D721Med (cell line): ENCODE measurements around the gene VAMP4.

Experiments used
- DNase-seq: peaks from one replicate; pipeline ENCODE4 v3.0.0; 2011; ENCODE audit warnings: low spot score; ENCODE audit not compliant: insufficient read length
- FAIRE-seq: peaks from 2 replicates; lab custom pipeline; 2011; peaks lifted over from hg19 to GRCh38; lab: Jason Lieb, UNC
- TF ChIP-seq, protein P1 (sequence below): IDR thresholded peaks from 2 replicates; pipeline ENCODE4 v1.5.1; 2012; ENCODE audit warnings: mild to moderate bottlenecking, control low read depth; ENCODE audit not compliant: insufficient read depth; ENCODE audit errors: missing control alignments

Gene VAMP4

DNA sequence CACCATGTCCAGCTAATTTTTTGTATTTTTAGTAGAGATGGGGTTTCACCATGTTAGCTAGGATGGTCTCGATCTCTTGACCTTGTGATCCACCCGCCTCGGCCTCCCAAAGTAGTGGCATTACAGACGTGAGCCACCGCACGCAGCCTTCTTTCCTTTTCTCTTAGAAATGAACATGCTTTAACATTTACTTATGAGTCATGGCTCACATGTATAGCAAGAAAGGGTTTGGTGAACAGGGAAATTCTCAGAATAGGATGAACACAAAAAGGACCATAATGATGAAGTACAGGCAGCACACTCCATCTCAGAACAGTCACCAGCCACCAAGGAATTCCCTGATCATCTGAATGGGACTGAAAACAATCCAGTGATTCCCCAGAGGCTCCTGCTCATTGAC, 9.4 kb upstream of the VAMP4 start:
- TF ChIP-seq, protein P1, sequence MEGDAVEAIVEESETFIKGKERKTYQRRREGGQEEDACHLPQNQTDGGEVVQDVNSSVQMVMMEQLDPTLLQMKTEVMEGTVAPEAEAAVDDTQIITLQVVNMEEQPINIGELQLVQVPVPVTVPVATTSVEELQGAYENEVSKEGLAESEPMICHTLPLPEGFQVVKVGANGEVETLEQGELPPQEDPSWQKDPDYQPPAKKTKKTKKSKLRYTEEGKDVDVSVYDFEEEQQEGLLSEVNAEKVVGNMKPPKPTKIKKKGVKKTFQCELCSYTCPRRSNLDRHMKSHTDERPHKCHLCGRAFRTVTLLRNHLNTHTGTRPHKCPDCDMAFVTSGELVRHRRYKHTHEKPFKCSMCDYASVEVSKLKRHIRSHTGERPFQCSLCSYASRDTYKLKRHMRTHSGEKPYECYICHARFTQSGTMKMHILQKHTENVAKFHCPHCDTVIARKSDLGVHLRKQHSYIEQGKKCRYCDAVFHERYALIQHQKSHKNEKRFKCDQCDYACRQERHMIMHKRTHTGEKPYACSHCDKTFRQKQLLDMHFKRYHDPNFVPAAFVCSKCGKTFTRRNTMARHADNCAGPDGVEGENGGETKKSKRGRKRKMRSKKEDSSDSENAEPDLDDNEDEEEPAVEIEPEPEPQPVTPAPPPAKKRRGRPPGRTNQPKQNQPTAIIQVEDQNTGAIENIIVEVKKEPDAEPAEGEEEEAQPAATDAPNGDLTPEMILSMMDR = no peak
- DNase-seq = no peak
- no peak for FAIRE-seq

DNA sequence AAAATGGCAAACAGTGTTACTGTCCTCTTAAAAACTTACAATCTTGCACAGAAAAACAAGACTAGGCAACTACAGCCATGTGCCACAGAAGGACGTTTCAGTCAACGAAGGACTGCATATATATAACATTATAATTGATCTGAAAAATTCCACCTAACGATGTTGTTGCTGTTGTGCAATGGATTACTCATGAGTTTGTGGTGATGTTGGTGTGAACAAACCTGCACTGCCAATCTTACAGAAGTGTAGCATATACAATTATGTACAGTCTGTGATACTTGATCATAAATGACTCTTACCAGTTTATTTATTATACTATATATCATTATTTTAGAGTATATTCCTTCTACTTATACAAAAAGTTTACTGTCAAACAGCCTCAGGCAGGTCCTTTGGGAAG, 6.8 kb upstream of the VAMP4 start:
- DNase-seq (no peak), FAIRE-seq (no peak)
- TF ChIP-seq, protein P1 = no peak

GRCh38 chr1:171744986-171745385, 3.1 kb upstream of the VAMP4 start:
- no peak for DNase-seq
- no peak for FAIRE-seq
- TF ChIP-seq, protein P1 = no peak

DNA sequence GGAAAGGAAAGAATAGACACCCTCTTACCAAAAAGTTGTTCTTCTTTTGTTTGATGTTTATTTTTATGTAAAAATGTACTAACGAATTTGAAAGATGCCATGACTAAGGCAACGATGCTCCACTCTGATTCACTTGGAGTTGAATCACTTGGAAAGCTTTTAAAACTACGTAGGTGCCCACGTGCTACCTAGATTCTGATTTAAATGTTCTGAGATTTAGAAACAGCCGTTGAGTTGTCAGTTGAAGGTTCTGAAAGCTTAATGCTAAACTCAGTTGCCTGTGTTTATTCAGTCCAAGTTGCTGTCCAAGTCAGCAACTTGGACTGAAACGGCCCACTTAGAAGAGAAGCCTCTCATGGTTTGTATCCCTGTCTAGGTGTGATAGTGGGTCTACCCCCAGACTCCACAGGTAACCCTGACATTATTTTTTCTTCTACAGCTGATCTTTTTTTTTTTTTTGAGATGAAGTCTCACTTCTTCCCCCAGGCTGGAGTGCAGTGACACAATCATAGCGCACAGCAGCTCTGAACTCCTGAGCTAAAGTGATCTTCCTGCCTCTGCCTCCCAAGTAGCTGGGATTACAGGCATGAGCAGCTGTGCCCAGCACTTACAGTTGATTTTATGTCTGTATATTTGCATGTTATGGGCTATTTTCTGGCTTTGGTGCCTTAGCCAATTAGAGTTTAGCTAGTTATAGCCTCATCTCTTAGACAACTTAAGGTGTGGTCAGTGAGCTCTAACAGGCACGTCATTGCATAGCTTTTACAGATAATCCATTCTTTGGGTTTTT, 1.4 kb upstream of the VAMP4 start:
- TF ChIP-seq, protein P1 = no peak
- FAIRE-seq (peak; percentile 32), DNase-seq (no peak)

DNA sequence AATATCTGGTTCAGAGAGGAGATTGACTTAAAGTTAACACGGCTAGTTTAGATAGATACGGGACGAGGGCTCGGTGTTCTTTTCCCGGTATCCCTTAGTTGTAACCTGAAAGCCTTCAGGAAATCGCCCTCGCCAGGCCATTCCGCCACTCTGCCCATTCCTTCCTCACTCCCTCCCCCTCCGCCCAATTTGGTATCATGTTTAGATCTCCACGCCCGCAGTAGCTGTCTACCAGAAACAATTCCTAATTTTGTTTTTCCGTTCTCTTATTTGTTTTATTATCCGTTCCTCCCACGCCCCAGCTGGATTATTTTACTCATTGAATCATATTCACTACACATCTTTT, 685 bp upstream of the VAMP4 start:
- DNase-seq (no peak), FAIRE-seq (no peak)
- TF ChIP-seq, protein P1 = no peak

- peak; percentile 84 for FAIRE-seq
- no peak for DNase-seq
Observed at GRCh38 chr1:171740987-171741871, 636 bp downstream of the VAMP4 start.

More at GRCh38 chr1:171740987-171741871, 636 bp downstream of the VAMP4 start:
- TF ChIP-seq, protein P1 = peak; percentile 30
